SK-N-SH treated with all-trans-retinoic acid at 6 μM for 48 hours (cell line): ENCODE results near the gene GJC2.

ENCODE experiments used
- BACH2 ChIP-seq: fragments of 250-450 bp; sonication (Bioruptor Pico); IDR thresholded peaks from 2 replicates; pipeline ENCODE4 v1.9.0; 2021; ENCODE audit warnings: mild to moderate bottlenecking, borderline replicate concordance
- CREB5 ChIP-seq: fragments of 250-450 bp; sonication (Bioruptor Pico); IDR thresholded peaks from 2 replicates; pipeline ENCODE4 v1.5.1; 2020; ENCODE audit warnings: low read depth, mild to moderate bottlenecking, moderate library complexity
- CSRNP3 ChIP-seq: fragments of 250-450 bp; sonication (Bioruptor Pico); IDR thresholded peaks from 2 replicates; pipeline ENCODE4 v1.5.1; 2021; ENCODE audit warnings: mild to moderate bottlenecking, moderate library complexity
- ISL1 ChIP-seq: fragments of 250-450 bp; sonication (Bioruptor Pico); IDR thresholded peaks from 2 replicates; pipeline ENCODE4 v2.1.2; 2022; ENCODE audit warnings: mild to moderate bottlenecking, moderate library complexity
- PATZ1 ChIP-seq: fragments of 250-450 bp; sonication (Bioruptor Pico); IDR thresholded peaks from 2 replicates; pipeline ENCODE4 v1.8.0; 2020; ENCODE audit warnings: mild to moderate bottlenecking, moderate library complexity, borderline replicate concordance
- ZNF565 ChIP-seq: fragments of 450-650 bp; formaldehyde crosslinking; conservative IDR thresholded peaks from 2 replicates; pipeline ENCODE4 v1.5.0; 2020; ENCODE audit warnings: low read depth, mild to moderate bottlenecking, moderate library complexity

- TF ChIP-seq ISL1 (CRISPR knock-in tag): no peak
- TF ChIP-seq BACH2 (CRISPR knock-in tag): no peak
- no peak for TF ChIP-seq PATZ1 (CRISPR knock-in tag)
- TF ChIP-seq CREB5 (CRISPR knock-in tag): no peak
- no peak for TF ChIP-seq ZNF565 (CRISPR knock-in tag)
- TF ChIP-seq CSRNP3 (CRISPR knock-in tag): no peak
Measured at GRCh38 chr1:228154021-228154669, 4.4 kb downstream of the GJC2 start.
